Umbilical cord (tissue), 2 donors: ENCODE results near the gene DDX18. TPM values are rescaled to one million over a fixed set of nuclear protein-coding genes. Genes with fewer than 3 reads are reported as not detected.
A peak's percentile ranks its signal among the peaks of the same experiment; 100 is the strongest.

ENCODE experiments used
- DNase-seq: peaks from one replicate; pipeline ENCODE4 v3.0.0-alpha.2; 2015; ENCODE audit warnings: low spot score
- total RNA-seq: library from RNA; depleted of rRNA; stranded (reverse); fragments of >200 nt; gene quantifications from one replicate; pipeline ENCODE4 v1.2.3, GENCODE V29; 2014; ENCODE audit warnings: low replicate concordance; ENCODE audit not compliant: insufficient read depth

The DDX18 gene
- total RNA-seq, 1 donor from 2014 or later = 51.3 TPM

GRCh38 chr2:117834992-117835391 is 20.5 kb downstream of the DDX18 start:
- no peak for DNase-seq

- peak; percentile 77 for DNase-seq
These were observed 21.7 kb downstream of the DDX18 start for GRCh38 chr2:117835990-117836760.

GRCh38 chr2:117845304-117845703 is 30.8 kb downstream of the DDX18 start:
- DNase-seq = no peak

GRCh38 chr2:117850015-117850414 is 35.5 kb downstream of the DDX18 start:
- DNase-seq = no peak

- DNase-seq = no peak
These were observed 36.0 kb downstream of the DDX18 start for GRCh38 chr2:117850461-117850860.

DNA sequence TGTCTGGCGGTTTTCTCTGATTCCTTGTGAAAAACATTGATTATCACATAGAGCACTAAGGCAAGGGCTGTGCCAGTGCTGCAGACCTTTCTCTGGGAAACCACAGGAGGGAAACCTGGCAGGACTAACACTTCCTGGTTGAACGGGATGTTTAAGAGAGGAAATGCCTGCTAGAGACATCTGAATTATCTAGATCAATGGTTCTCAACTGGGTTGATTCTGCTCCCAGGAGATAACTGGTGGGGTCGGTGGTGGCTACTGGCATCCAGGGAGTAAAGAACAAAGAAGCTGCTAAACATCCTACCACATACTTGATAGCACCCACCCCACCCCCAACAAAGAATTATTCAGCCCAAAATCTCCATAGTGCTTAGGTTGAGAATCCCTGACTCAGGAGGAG is 37.5 kb downstream of the DDX18 start:
- no peak for DNase-seq

DNA sequence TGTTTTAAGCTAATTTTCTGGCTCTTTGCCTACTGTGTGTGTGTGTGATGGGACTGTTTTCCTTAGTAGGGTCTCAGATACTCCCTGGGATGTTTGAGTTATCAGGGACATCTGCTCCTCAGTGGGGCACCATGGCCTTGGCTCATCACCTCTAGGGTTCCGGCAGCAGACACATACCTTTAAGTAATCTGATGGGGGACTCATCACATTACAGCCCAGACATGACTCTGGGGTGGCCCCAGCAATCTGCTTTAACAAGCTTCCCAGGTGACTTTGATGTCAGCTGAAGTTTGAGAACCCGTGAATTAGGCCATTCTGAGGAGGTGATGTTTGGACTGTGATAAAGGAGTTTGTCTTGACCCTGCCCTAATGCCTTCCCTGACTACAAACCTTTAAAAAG is 38.8 kb downstream of the DDX18 start:
- no peak for DNase-seq

DNA sequence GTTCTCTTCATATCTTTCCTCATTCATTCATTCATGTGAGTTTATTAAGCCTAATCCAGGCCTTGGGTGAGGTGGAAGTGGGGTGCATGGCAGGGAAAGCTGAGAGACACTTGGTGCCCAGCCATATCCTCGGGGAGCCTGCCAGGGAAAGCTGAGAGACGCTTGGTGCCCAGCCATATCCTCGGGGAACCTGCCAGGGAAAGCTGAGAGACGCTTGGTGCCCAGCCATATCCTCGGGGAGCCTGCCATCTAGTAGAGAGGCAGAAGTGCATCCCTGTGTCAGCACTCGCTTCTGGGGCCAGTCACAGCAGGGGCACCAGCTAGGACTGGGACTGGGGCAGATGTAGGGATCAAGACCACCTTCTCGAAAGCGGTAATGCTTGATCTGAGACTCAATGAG is 39.4 kb downstream of the DDX18 start:
- DNase-seq = no peak

DNA sequence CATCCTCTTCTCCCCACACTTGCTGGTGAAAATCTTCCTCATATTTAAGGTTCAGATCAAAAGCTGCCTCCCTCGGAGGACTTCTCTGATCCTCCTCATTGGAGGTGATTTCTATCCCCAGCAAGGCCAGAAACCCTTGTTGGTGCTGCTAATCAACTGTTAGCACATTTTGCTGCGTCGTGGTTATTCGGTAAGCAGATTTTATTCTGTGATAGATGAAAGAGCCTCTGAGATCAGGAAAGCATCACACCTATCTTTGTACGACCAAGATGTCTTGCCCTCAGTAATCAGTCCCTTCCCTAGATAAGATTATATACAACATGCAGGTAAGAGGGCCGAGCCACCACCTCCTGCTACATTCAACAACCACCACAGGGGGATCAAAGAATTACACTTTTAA is 40.1 kb downstream of the DDX18 start:
- no peak for DNase-seq

- no peak for DNase-seq
These were observed 41.4 kb downstream of the DDX18 start for GRCh38 chr2:117855886-117856285.

GRCh38 chr2:117856415-117857210 is 42.1 kb downstream of the DDX18 start:
- no peak for DNase-seq

DNA sequence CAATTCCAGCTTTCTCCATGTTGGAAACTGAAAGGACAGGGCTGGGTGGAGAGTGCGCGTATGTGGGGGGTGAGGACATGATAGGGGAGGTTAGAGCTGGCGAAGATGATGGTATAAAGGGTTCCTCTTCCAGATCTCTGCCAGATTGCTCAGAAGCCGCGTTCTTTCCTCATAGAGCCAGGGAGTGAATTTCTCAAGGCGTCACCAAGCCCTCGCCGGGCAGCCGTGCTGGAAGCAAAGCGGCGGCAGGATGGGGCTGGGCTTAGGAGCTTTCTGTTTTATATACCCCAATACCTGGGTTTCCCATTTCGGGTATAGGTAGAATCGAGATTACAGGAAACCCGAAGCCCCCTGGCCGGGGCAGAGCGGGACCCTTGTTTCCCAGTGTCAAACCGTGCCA is 43.8 kb downstream of the DDX18 start:
- no peak for DNase-seq

- DNase-seq = no peak
These were observed 44.5 kb downstream of the DDX18 start for GRCh38 chr2:117858892-117859531.

DNA sequence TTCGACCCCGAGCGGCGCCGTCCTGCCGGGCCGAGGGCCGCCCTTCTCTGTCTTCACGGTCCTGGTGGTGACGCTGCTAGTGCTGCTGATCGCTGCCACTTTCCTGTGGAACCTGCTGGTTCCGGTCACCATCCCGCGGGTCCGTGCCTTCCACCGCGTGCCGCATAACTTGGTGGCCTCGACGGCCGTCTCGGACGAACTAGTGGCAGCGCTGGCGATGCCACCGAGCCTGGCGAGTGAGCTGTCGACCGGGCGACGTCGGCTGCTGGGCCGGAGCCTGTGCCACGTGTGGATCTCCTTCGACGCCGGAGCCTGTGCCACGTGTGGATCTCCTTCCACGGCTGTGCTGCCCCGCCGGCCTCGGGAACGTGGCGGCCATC is 45.0 kb downstream of the DDX18 start:
- DNase-seq = no peak

GRCh38 chr2:117859924-117860647 is 45.6 kb downstream of the DDX18 start:
- DNase-seq = no peak

- DNase-seq = no peak
These were observed 48.0 kb downstream of the DDX18 start for GRCh38 chr2:117862459-117862858.

DNA sequence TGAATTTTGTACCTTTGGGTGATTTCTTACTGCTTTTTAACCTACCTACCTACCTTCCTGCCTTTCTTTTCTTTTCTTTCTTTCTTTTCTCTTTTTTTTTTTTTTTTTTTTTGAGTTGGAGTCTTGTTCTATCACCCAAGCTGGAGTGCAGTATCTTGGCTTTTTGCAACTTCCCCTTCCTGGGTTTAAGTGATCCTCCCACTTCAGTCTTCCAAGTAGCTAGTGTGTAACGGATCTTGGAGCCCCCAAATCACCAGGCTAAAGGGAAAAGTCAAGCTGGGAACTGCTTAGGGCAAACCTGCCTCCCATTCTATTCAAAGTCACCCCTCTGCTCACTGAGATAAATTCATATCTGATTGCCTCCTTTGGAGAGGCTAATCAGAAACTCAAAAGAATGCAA is 61.3 kb downstream of the DDX18 start:
- DNase-seq = no peak

GRCh38 chr2:117879003-117879402 is 64.5 kb downstream of the DDX18 start:
- no peak for DNase-seq
